A172 (cell line): ENCODE results near the gene SPATA46. TPM values are rescaled to one million over a fixed set of nuclear protein-coding genes. Genes with fewer than 3 reads are reported as not detected.

Source experiments
- DNase-seq: peaks from one replicate; pipeline ENCODE4 v3.0.0-alpha.2; 2015; ENCODE audit warnings: low spot score
- total RNA-seq: library from RNA; depleted of rRNA; stranded (reverse); fragments of >200 nt; shearing (Covaris generic); gene quantifications from 2 replicates; pipeline ENCODE4 v1.2.3, GENCODE V29; 2014

Gene SPATA46
- total RNA-seq, 1 experiment from 2014 or later: not detected

DNA sequence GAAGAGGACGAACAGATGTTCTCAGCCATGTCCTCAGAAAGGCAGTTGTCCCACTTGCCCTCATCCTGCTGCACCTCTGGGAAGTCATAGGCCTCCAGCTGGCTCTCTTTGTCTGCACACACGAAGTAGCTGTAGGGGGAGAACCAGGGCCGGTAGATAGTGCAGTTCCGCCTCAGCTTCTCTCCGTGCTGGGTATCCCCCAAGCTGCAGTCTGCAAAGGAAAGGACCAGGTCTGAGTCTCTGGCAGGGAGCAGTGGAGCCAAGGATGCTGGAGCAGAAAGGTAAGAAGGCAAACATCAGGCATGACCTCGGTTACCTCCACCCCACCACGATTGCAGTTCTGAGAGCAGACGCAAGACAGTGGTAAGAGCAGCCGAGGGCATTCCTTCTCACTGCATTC, 2.2 kb downstream of the SPATA46 start:
- no peak for DNase-seq

DNA sequence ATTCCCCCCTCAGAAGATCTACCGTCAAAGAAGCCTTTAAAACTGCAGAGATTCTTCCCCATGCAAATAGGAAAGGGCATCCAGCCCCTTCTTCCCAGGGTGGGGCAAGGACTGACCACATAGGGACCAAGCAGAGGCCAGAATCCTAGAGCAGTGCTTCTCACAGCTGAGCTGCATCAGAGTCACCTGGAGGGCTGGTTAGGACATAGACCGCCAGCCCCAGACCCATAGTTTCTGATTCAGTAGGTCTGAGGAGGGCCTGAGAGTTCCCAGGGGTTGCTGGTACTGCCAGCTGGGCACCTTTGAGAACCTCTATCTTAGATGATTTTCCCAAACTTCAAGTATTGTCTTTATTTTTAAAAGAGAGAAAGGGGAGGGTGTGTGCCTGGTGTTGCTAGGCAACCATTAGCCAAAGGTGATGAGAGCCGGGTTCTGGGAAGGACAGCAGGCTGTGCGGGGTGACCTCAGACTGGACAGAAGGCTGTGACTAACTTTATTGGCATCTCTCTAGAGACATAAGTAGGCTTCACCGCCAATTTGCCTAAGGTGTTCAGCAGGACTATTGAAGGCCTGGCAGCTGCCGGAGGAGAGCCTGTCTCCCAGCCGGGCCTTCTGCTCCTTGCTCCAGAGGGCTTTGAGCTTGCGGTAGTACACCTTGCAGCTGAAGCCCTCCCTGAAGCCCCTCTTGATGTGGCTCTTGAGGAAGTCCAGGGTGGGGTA, 3.0 kb downstream of the SPATA46 start:
- peak; percentile 95 for DNase-seq

DNA sequence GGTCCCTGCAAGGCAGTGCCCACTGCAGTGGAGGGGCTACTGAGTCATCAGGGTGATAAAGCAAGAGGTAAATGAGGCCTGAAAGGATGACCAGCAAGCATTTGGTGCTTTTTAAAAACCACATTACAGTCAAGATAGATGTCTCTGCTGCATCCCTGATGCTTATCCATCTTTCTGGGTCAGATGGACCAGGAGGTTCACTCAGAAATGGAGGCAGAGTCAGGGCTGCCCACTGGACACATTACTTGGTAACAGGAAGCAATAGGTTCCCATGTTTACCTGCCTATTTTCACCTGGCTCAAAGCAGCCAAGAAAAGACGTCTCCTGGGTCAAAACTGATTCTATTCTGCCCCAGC, 3.6 kb downstream of the SPATA46 start:
- no peak for DNase-seq

DNA sequence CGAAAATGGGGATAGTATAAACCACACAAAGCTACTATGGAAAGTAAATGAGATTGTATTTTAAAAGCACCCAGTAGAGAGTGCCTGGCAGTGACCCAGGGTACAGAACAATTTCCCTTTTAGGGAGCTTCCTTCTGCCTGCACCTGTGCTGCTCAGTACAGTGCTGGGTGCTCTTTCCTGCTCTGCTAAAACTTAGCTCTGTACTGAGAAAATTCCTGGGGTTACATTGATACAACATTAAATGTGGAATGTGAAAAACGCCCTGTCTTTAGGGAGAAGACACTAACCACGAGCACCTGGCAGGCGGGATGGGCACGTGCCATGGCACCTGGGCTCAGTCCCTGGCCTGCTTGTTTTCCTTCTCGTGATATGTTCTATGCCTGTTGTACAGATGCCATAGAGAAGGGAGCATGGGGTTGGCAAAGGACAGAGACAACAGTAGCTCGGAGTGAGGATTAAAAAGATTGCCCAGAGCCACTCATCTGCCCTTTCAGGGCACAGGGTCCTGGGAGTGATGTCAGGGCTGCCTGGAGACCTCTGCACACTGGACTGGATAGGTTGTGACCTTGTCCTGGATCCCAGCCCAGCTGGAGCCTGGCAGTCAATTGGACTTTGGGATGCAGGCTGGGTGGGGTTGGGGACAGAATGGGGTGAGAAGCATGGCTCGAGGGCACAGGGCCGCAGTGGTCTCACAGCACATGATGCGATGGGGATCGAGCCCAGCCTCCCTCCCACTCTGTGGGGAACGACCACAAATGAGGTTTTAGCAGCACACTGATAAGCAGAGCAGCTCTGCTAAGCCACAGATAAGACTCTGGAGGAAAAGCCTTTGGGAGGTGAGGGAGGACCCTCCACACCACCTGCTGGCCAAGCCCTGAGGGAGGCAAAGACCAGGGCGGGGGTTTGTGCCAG, 4.2 kb downstream of the SPATA46 start:
- peak; percentile 72 for DNase-seq

DNA sequence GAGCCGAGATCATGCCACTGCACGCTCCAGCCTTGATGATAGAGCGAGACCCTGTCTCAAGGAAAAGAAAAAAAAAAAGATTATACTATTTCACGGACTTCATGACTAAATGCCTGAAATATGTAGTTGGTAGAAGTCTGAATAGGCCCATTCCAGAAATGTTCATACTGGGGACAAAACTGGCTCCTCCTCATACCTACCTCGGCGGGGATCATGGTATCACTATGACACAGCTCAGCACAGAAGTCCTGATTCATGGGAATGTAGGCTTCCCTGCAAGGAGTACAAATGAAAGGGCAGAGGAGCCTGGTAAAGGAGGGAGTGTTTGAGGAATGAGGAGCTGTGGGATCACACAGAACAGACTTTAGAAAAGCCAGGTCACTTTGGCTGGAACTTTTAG, 5.0 kb downstream of the SPATA46 start:
- peak; percentile 64 for DNase-seq

DNA sequence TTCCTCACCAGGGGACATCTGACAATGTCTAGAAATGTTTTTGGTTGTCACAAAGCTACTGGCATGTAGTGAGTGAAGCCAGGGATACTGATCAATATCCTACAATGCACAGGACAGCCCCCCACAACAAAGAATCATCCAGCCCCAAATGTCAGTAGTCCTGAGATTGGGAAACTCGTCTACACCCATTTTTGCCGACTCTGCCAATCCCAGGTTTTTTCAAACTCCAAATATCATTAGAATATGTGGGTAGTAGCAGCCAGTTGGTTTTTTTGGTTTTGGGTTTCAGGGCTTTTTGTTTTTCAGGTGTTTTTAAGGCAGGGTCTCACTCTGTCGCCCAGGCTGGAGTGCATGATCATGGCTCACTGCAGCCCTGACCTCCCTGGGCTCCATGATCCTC, 5.9 kb downstream of the SPATA46 start:
- DNase-seq: no peak

DNA sequence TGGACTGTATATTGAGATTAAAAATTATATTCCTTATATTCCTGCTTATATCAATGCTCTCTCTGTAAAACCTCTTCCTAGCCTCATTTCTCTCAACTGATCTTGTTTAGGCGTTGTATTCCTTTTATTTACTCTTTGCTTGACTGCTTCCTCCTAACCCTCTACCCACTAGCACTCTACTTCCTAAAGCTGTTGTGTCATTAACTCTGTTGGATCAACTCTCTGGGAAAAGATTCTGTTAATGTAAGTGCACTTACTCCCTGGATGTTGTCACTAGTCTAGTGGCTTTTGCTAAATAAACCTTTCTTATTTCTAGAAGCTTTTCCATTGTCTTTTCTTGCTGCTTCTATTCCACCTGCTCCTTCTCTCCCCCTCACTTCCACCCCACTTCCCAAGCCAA, 6.5 kb downstream of the SPATA46 start:
- DNase-seq: no peak

DNA sequence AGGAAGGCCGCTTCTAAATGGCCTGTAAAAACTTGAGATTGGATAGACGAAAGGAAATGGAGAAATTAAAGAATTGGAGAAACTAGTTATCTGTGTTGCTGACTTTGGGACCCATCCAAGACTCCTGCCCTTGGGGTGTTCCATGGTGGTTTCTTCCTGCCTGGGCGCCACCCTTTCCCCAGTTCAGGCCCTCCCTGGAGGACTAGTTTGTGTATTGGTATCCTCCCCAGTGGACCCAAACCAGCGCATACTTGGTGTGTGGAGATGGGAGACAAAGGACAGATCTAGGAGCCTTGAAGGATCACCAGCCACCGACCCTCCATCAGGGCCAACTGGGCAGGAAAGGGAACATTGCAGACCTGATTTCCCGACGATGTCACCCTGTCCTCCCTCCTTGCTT, 7.1 kb downstream of the SPATA46 start:
- DNase-seq: no peak

DNA sequence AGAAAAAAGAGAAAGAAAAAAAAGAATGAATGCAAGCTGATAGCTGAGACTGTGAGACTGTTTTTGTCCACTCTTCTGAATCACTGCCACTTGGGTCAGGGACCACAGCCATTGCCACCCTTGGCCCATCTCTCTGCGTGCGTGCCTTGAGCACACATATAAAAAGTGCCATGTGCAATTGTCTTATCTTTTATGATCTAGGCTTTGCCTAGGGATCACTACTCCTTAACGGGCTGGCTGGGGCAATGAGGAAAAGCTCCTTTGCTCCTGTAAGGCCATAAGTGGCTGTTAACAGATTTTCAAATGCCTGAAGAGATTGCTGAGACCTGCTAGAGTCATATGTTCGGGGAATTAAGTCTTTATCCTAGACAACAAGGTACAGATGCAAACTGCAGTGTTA, 8.2 kb downstream of the SPATA46 start:
- no peak for DNase-seq

DNA sequence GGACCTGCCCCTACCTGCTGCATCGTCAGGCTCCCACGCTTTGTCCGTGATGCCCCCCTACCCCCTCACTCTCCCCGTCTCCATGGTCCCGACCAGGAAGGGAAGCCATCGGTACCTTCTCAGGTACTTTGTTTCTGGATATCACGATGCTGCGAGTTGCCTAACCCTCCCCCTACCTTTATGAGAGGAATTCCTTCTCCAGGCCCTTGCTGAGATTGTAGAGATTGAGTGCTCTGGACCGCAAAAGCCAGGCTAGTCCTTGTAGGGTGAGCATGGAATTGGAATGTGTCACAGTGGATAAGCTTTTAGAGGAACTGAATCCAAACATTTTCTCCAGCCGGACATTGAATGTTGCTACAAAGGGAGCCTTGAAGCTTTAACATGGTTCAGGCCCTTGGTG, 8.9 kb downstream of the SPATA46 start:
- DNase-seq: no peak

DNA sequence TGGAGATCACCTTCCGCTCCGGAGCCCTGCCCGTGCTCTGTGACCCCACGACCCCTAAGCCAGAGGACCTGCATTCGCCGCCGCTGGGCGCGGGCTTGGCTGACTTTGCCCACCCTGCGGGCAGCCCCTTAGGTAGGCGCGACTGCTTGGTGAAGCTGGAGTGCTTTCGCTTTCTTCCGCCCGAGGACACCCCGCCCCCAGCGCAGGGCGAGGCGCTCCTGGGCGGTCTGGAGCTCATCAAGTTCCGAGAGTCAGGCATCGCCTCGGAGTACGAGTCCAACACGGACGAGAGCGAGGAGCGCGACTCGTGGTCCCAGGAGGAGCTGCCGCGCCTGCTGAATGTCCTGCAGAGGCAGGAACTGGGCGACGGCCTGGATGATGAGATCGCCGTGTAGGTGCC, 9.6 kb downstream of the SPATA46 start:
- no peak for DNase-seq

DNA sequence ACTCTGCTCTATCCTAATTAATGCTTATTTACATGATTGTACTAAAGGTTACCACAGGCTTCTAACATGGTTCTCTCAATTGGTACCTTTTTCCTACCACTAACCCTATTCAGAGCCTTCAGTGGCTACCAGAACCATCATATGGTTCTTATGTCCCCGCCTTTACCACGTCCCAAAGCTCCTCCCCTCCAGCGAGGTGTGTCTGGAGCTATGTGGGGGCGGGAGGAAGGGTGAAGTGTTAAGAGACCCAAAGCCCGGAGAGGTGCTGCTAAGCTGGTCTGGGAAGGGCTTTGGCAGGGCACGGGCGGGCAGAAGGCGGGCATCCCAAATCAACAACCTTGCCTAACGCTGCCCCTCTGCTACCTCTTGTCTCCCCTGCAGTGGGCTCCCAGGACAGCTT, 10.0 kb downstream of the SPATA46 start:
- no peak for DNase-seq

DNA sequence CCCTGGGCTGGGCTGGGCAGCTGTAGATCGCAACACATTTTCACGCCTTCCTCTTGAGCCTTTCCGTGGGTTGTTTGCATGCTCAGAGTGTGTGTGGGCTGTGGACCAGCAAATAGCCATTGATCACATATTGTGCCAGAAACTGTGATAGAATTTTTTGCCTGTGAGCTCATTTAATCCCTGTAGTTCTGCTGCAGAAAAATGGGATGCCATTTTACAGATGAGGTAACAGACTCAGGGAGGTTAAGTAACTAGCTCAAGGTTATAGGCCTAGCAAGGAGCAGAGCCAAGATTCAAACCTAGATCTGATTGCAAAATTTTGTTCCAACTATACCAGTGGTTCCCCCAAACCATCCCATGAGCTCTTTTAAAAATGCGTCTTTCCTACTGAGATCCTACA, 10.5 kb downstream of the SPATA46 start:
- DNase-seq: no peak

DNA sequence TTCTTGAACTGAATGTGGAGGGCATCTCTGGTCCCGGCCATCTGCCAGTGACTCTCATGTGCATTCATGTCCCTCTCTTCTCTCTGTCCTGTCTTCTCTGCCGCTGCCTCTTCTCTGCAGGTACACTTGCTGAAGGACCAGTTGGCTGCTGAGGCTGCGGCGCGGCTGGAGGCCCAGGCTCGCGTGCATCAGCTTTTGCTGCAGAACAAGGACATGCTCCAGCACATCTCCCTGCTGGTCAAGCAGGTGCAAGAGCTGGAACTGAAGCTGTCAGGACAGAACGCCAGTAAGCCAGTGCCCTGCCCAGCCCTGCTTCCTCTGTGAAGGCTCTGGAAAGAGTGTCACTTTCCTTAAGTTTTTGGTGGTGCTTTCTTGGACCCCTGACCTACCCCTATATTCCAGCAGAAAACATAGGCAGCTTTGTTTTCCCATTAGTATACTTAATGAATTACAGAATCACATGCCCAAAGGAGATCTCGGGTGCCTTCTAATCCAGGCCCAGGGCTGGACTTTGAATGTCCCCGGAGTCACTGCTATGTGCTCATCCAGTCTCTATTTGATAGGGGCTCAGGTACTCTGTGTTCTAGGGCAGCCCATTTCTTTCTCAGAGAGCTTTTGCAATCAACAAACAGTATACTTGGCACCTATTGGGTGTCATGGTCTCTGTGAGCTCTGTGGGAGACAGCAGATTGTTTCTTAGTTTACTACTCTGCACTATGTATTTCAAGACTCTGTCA, 11.2 kb downstream of the SPATA46 start:
- DNase-seq: no peak

DNA sequence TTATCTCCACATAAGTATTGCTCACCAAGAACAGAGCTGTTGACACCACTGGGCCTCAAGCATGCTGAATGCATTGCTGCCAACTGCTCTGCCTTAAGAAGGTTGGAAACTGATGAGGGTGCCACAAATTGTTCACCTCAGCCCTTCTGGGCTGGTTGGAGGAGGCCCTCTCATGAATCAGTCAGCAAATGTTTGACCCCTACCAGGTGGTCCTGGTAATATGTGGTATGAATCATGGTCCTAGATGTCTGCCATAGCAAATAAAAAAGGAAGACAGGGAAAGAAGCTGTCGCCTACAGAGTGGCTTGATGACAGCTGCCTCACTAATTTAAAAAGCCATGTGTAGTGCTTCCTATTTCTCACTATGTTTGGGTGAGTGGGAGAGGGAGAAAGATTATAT, 12.2 kb downstream of the SPATA46 start:
- no peak for DNase-seq

DNA sequence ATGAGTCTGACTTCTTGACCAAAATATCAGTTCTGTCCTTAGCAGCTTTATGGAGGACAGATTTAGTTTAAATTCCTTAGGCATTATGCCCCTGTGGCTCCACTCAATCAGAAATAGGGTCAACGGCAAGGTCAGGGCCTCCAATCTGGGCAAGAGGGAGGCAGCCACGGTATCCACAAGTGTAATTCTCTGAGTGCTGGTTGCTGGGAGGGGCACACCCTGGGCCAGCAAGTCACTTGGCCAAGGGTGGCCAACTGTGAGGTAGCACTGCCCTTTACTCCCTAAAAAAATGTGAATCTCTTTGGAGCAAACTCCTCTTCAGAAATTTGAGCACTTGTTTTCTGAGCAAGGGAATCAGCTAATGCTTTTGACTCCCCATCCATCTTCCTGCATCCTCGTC, 12.8 kb downstream of the SPATA46 start:
- DNase-seq: no peak

DNA sequence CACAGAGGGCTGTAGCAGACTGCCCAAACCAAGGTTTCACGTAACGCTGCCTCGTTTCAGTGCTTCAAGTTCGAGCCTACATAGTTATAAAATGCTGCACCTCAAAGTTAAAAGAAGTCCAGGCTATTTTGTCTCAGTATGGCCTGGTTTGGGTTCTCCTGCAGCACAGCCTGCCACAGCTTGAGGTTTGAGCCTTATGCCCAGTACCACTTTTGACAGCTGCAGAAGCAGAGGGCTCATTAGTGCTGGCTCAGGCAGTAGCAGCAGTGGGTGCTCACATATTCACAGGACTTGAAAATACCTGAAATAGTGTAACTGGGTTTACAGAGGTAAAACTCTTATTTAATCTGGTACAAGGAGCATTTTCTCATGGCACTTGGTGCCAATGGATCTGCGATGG, 15.3 kb downstream of the SPATA46 start:
- DNase-seq: no peak

DNA sequence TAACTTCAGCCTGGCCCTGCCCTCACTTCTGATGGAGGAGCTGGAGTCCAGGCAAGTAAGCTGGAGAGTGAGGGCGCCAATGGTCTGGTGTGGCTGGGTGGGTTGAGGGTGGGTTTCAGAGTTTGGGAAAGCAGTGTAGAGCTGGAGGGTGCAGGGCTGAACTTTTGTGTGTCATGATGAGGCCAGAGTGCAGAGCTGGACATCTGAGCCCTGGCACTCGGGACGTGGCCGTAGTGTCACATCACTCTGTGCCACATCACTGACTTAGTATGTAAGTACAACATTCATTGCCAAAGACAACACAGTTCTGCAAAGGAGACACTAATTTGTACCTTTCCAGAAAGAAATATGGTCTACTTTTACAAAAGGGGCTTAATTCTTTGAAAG, 15.8 kb downstream of the SPATA46 start:
- no peak for DNase-seq

DNA sequence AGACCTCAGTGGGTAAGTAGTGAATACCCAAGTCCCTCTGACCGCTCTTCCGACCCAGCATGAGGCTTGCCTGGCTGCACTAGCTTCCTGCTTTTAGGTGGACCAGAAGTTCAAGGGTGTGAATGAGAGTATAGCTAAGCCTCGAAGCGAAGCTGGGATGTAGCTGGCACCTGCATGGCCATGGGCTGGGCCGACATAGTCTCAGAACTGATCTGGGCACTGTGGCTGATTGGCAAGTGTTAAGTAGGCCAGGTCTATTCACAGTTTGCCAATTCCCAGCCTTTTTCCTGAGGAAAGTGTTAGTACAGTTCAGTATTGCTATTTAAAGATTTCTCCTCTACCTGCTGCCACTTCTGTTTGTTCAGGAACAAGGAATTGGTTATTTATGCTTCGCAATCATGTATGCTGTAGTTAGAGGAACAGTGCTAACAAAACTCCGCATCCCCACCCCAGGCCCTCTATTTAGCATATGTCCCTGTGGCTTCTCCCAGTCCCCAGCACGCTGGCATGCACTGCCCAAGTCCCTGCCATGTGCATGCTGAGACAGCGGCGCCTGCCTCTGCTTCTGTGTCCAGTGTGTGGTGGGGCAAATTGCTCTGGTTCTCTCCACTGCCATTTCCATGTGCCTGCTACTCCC, 16.3 kb downstream of the SPATA46 start:
- DNase-seq: no peak

DNA sequence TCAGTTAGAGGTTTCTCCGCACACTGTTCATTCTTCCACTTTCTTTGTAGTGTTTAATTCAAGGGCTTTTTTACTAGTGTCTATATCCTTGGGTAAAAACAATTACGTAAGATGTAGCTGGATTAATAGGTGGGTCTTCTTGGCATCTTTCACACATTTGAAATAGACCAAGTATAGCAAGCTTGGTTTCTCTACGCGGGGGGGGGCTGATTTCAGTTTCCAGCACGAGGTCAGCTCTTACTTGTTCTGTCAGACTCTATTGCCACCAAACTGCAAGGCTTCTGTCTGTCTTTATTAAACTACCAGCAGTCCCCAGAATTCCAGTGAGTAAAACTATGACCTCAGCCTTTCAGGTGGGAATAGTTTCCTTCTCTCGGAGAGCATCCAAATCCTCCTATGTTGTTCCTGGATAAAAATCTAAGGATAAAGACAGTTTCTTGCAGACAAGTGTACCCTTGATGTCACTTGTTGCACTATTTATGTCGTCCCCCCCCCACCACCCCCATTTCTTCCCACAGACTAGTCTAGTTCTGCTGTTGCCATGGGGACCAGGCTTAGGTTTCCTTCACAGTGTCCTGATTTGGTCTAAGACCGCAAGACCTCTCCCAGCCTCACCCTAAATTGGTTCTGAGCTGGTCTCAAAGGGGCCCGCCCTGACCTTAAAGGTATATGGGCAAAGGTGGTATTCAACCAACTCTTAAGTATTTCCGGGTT, 17.0 kb downstream of the SPATA46 start:
- no peak for DNase-seq

DNA sequence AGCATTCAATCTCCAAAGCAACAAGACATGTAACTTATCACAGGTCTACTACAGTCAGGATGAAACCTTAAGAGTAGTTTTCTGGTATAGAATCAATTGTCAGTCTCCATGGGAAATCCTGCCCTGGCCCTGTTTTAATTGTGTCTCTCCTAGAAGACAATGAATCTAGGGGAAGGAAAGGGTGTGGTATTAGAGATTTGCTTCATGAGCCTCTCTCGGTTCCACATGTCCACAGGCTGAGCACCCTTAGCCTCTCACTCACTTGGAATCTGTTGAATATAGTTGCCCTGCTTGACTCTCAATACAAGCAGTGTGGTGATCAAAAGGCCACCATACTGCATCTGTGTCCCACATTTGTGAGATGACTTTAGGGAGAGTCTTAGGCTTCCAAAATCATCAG, 17.7 kb downstream of the SPATA46 start:
- no peak for DNase-seq
